ENCODE results near the gene TJP2.

The TJP2 gene

GRCh38 chr9:69173891-69174615, at the start of gene TJP2:
TSS of gene TJP2 (plus strand) at chr9:69174277. CDS start at chr9:69174373, 96 bp downstream.
- H3K27me3 Mint-ChIP-seq = peaks cover 26% of the 10 kb centered on the region
- H3K36me3 Mint-ChIP-seq = no peaks in the 10 kb centered on the region
- H3K4me3 Mint-ChIP-seq = peak within 1 kb of the TSS; percentile 81
- H3K9me3 Mint-ChIP-seq = no peaks in the 10 kb centered on the region
- ATAC-seq (ENCODE audit: low read depth) = peak; percentile 31
- peaks cover 26% of the 10 kb centered on the region for H3K4me1 Mint-ChIP-seq
- no peak within 1 kb of the TSS for H3K27ac Mint-ChIP-seq
- peak; percentile 11 to 30 for DNase-seq (ENCODE audit: low spot score in 2 of 2)

- DNase-seq (ENCODE audit: low spot score in 2 of 2) (no peak), ATAC-seq (ENCODE audit: low read depth) (no peak)
- Mint-ChIP-seq H3K36me3 (peaks cover 2% of the 10 kb centered on the region), H3K27me3 (peaks cover 7% of the 10 kb centered on the region), H3K27ac (no peak overlapping the region), H3K4me3 (no peak overlapping the region), H3K9me3 (no peaks in the 10 kb centered on the region), H3K4me1 (no peaks in the 10 kb centered on the region)
Measured at GRCh38 chr9:69130456-69131441, 43.3 kb upstream of the TJP2 start.

GRCh38 chr9:69131682-69132081, 42.4 kb upstream of the TJP2 start:
- no peak overlapping the region for H3K4me3 Mint-ChIP-seq
- H3K27ac Mint-ChIP-seq = no peak overlapping the region
- ATAC-seq (ENCODE audit: low read depth) (no peak), DNase-seq (ENCODE audit: low spot score in 2 of 2) (no peak)
- peaks cover 7% of the 10 kb centered on the region for H3K27me3 Mint-ChIP-seq
- H3K4me1 Mint-ChIP-seq = no peaks in the 10 kb centered on the region
- H3K36me3 Mint-ChIP-seq = peaks cover 2% of the 10 kb centered on the region
- no peaks in the 10 kb centered on the region for H3K9me3 Mint-ChIP-seq

GRCh38 chr9:69132361-69132760, 41.7 kb upstream of the TJP2 start:
- H3K36me3 Mint-ChIP-seq = peaks cover 2% of the 10 kb centered on the region
- H3K27me3 Mint-ChIP-seq = peaks cover 7% of the 10 kb centered on the region
- ATAC-seq (ENCODE audit: low read depth) (no peak), DNase-seq (ENCODE audit: low spot score in 2 of 2) (no peak)
- no peaks in the 10 kb centered on the region for H3K4me1 Mint-ChIP-seq
- H3K9me3 Mint-ChIP-seq = no peaks in the 10 kb centered on the region
- H3K27ac Mint-ChIP-seq = no peak overlapping the region
- no peak overlapping the region for H3K4me3 Mint-ChIP-seq

- ATAC-seq (ENCODE audit: low read depth) (no peak), DNase-seq (ENCODE audit: low spot score in 2 of 2) (no peak)
- no peak overlapping the region for H3K4me3 Mint-ChIP-seq
- no peaks in the 10 kb centered on the region for H3K4me1 Mint-ChIP-seq
- peaks cover 4% of the 10 kb centered on the region for H3K36me3 Mint-ChIP-seq
- no peaks in the 10 kb centered on the region for H3K9me3 Mint-ChIP-seq
- peaks cover 8% of the 10 kb centered on the region for H3K27me3 Mint-ChIP-seq
- H3K27ac Mint-ChIP-seq = no peak overlapping the region
Measured at GRCh38 chr9:69134412-69134811, 39.7 kb upstream of the TJP2 start.

GRCh38 chr9:69136185-69136584, 37.9 kb upstream of the TJP2 start:
- Mint-ChIP-seq H3K36me3 (peaks cover 4% of the 10 kb centered on the region), H3K4me3 (no peak overlapping the region), H3K27me3 (peaks cover 4% of the 10 kb centered on the region), H3K4me1 (no peaks in the 10 kb centered on the region), H3K9me3 (no peaks in the 10 kb centered on the region), H3K27ac (no peak overlapping the region)
- ATAC-seq (ENCODE audit: low read depth) (no peak), DNase-seq (ENCODE audit: low spot score in 2 of 2) (no peak)

GRCh38 chr9:69136779-69137178, 37.3 kb upstream of the TJP2 start:
- Mint-ChIP-seq H3K27me3 (peaks cover 4% of the 10 kb centered on the region), H3K4me3 (no peak overlapping the region), H3K36me3 (peaks cover 4% of the 10 kb centered on the region), H3K27ac (no peak overlapping the region), H3K4me1 (no peaks in the 10 kb centered on the region), H3K9me3 (no peaks in the 10 kb centered on the region)
- DNase-seq (ENCODE audit: low spot score in 2 of 2) = no peak
- ATAC-seq (ENCODE audit: low read depth) = no peak

GRCh38 chr9:69137311-69137710, 36.8 kb upstream of the TJP2 start:
- Mint-ChIP-seq H3K4me1 (no peaks in the 10 kb centered on the region), H3K27ac (no peak overlapping the region), H3K4me3 (no peak overlapping the region), H3K36me3 (peaks cover 4% of the 10 kb centered on the region), H3K27me3 (peaks cover 2% of the 10 kb centered on the region), H3K9me3 (no peaks in the 10 kb centered on the region)
- DNase-seq (ENCODE audit: low spot score in 2 of 2) (no peak), ATAC-seq (ENCODE audit: low read depth) (no peak)

- no peak overlapping the region for H3K4me3 Mint-ChIP-seq
- ATAC-seq (ENCODE audit: low read depth) = no peak
- H3K27me3 Mint-ChIP-seq = peaks cover 2% of the 10 kb centered on the region
- no peaks in the 10 kb centered on the region for H3K4me1 Mint-ChIP-seq
- H3K9me3 Mint-ChIP-seq = no peaks in the 10 kb centered on the region
- no peak overlapping the region for H3K27ac Mint-ChIP-seq
- DNase-seq (ENCODE audit: low spot score in 2 of 2) = no peak
- peaks cover 2% of the 10 kb centered on the region for H3K36me3 Mint-ChIP-seq
Measured at GRCh38 chr9:69139596-69139995, 34.5 kb upstream of the TJP2 start.

GRCh38 chr9:69140123-69140735, 33.8 kb upstream of the TJP2 start:
- Mint-ChIP-seq H3K4me3 (no peak overlapping the region), H3K36me3 (peaks cover 2% of the 10 kb centered on the region), H3K4me1 (no peaks in the 10 kb centered on the region), H3K9me3 (no peaks in the 10 kb centered on the region), H3K27ac (no peak overlapping the region), H3K27me3 (peaks cover 2% of the 10 kb centered on the region)
- DNase-seq (ENCODE audit: low spot score in 2 of 2) (no peak), ATAC-seq (ENCODE audit: low read depth) (no peak)

- ATAC-seq (ENCODE audit: low read depth) (no peak), DNase-seq (ENCODE audit: low spot score in 2 of 2) (no peak)
- no peaks in the 10 kb centered on the region for H3K4me1 Mint-ChIP-seq
- no peak overlapping the region for H3K4me3 Mint-ChIP-seq
- no peak overlapping the region for H3K27ac Mint-ChIP-seq
- no peaks in the 10 kb centered on the region for H3K9me3 Mint-ChIP-seq
- H3K27me3 Mint-ChIP-seq = peaks cover 2% of the 10 kb centered on the region
- H3K36me3 Mint-ChIP-seq = peaks cover 2% of the 10 kb centered on the region
Measured at GRCh38 chr9:69141851-69142250, 32.2 kb upstream of the TJP2 start.

GRCh38 chr9:69143291-69143690, 30.8 kb upstream of the TJP2 start:
- no peak for ATAC-seq (ENCODE audit: low read depth)
- Mint-ChIP-seq H3K27me3 (no peaks in the 10 kb centered on the region), H3K4me1 (no peaks in the 10 kb centered on the region), H3K36me3 (no peaks in the 10 kb centered on the region), H3K4me3 (no peak overlapping the region), H3K9me3 (no peaks in the 10 kb centered on the region), H3K27ac (no peak overlapping the region)
- DNase-seq (ENCODE audit: low spot score in 2 of 2) = no peak

- Mint-ChIP-seq H3K27me3 (no peaks in the 10 kb centered on the region), H3K9me3 (no peaks in the 10 kb centered on the region), H3K27ac (no peak overlapping the region), H3K4me1 (no peaks in the 10 kb centered on the region), H3K36me3 (no peaks in the 10 kb centered on the region), H3K4me3 (no peak overlapping the region)
- ATAC-seq (ENCODE audit: low read depth) = no peak
- no peak for DNase-seq (ENCODE audit: low spot score in 2 of 2)
Measured at GRCh38 chr9:69145144-69145715, 28.8 kb upstream of the TJP2 start.

Measured in memory B cell (primary cell).